ENCODE measurements around the gene ZNF45. TPM values are rescaled to one million over a fixed set of nuclear protein-coding genes. Genes with fewer than 3 reads are reported as not detected.
"Not testable (repeated sequence)": the region's sequence is repeated elsewhere in the genome, so short reads cannot be mapped to it uniquely, and the experiment has no call there.

Gene ZNF45
- total and polyA plus RNA-seq, 7 experiments from 2014 or later: 8.4 to 28.5 (median 15.6) TPM

- Mint-ChIP-seq H3K4me1 (peaks cover 6 to 16% (median 11%) of the 10 kb centered on the region in 7 donors), H3K36me3 (peaks cover 12 to 35% (median 13%) of the 10 kb centered on the region in 5 donors), H3K9me3 (peaks cover 17 to 86% (median 42%) of the 10 kb centered on the region in 11 donors), H3K27me3 (peaks cover 0 to 59% (median 27%) of the 10 kb centered on the region in 5 donors)
- H3K36me3 ChIP-seq (ENCODE audit: control insufficient read depth in 2 of 3, insufficient read depth in 3 of 3, low read length in 3 of 3); H3K4me3 Mint-ChIP-seq; ATAC-seq; DNase-seq; H3K27me3 ChIP-seq (ENCODE audit: control insufficient read depth in 2 of 2, insufficient read depth in 2 of 2, low read length in 2 of 2); H3K4me1 ChIP-seq (ENCODE audit: control insufficient read depth in 2 of 2, insufficient read depth in 2 of 2, low read length in 2 of 2); H3K4me3 ChIP-seq (ENCODE audit: low read length); H3K9me3 ChIP-seq (ENCODE audit: control insufficient read depth in 2 of 3, low read length in 3 of 3); CTCF ChIA-PET; intact Hi-C loops (cut with micrococcal nuclease); H3K27ac ChIP-seq (ENCODE audit: low read depth, low read length); POLR2A ChIA-PET; H3K27ac Mint-ChIP-seq: not testable (repeated sequence)
Measured at GRCh38 chr19:43947412-43947811, 12.3 kb upstream of the ZNF45 start.

- ChIA-PET CTCF (no interaction called here), POLR2A (no interaction called here)
- intact Hi-C loops (cut with micrococcal nuclease): no loop called here
- Histone ChIP-seq H3K4me1 (ENCODE audit: control insufficient read depth in 2 of 2, insufficient read depth in 2 of 2, low read length in 2 of 2) (no peaks in the 10 kb centered on the region), H3K27me3 (ENCODE audit: control insufficient read depth in 2 of 2, insufficient read depth in 2 of 2, low read length in 2 of 2) (no peaks in the 10 kb centered on the region), H3K36me3 (ENCODE audit: control insufficient read depth in 2 of 3, insufficient read depth in 3 of 3, low read length in 3 of 3) (no peaks in the 10 kb centered on the region), H3K9me3 (ENCODE audit: control insufficient read depth in 2 of 3, low read length in 3 of 3) (no peaks in the 10 kb centered on the region), H3K27ac (ENCODE audit: low read depth, low read length) (no peak overlapping the region), H3K4me3 (ENCODE audit: low read length) (no peak overlapping the region)
- peaks cover 0 to 4% (median 0%) of the 10 kb centered on the region in 7 donors for H3K4me1 Mint-ChIP-seq
- no peak for DNase-seq
- no peak overlapping the region for H3K27ac Mint-ChIP-seq
- peaks cover 3 to 11% (median 3%) of the 10 kb centered on the region in 5 donors for H3K36me3 Mint-ChIP-seq
- H3K27me3 Mint-ChIP-seq: peaks cover 0 to 43% (median 15%) of the 10 kb centered on the region in 5 donors
- ATAC-seq: no peak
- peaks cover 0 to 57% (median 17%) of the 10 kb centered on the region in 11 donors for H3K9me3 Mint-ChIP-seq
- H3K4me3 Mint-ChIP-seq: no peak overlapping the region
Measured at GRCh38 chr19:43941209-43941608, 6.1 kb upstream of the ZNF45 start.

DNA sequence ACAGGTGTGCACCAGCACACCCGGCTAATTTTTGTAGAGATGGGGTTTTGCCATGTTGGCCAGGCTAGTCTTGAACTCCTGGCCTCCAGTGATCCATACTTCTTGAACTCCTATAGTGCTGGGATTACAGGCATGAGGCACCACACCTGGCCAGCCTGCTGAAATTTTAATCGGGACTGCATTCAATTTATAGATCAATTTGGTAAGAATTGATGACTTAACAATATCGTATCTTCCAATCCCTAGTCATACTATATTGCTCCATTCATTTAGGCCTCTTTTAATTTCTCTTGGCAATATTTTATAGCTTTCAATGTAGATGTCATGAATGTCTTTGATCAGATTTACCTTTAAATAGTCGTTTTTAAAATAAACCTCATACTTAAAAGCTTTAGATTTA lies 5.6 kb upstream of the ZNF45 start:
- POLR2A ChIA-PET: interaction anchor here (0.6 kb wide), 1 partner anchor 112 kb away, joined by 3 read pairs; no protein-coding TSS in a partner anchor
- H3K4me1 ChIP-seq (ENCODE audit: control insufficient read depth in 2 of 2, insufficient read depth in 2 of 2, low read length in 2 of 2): peaks cover 0 to under 1% of the 10 kb centered on the region in 2 donors
- H3K4me3 ChIP-seq (ENCODE audit: low read length): no peak overlapping the region
- Mint-ChIP-seq H3K4me3 (no peak overlapping the region), H3K27ac (no peak overlapping the region), H3K27me3 (peaks cover 0 to 38% (median 10%) of the 10 kb centered on the region in 5 donors), H3K4me1 (peaks cover 0 to 7% (median 2%) of the 10 kb centered on the region in 7 donors), H3K36me3 (peaks cover under 1 to 8% (median 3%) of the 10 kb centered on the region in 5 donors), H3K9me3 (peaks cover 0 to 52% (median 14%) of the 10 kb centered on the region in 11 donors)
- no peaks in the 10 kb centered on the region for H3K9me3 ChIP-seq (ENCODE audit: control insufficient read depth in 2 of 3, low read length in 3 of 3)
- no peaks in the 10 kb centered on the region for H3K27me3 ChIP-seq (ENCODE audit: control insufficient read depth in 2 of 2, insufficient read depth in 2 of 2, low read length in 2 of 2)
- no peak overlapping the region for H3K27ac ChIP-seq (ENCODE audit: low read depth, low read length)
- no peaks in the 10 kb centered on the region for H3K36me3 ChIP-seq (ENCODE audit: control insufficient read depth in 2 of 3, insufficient read depth in 3 of 3, low read length in 3 of 3)
- intact Hi-C loops (cut with micrococcal nuclease): no loop called here
- CTCF ChIA-PET: no interaction called here
- no peak for ATAC-seq
- no peak for DNase-seq

DNA sequence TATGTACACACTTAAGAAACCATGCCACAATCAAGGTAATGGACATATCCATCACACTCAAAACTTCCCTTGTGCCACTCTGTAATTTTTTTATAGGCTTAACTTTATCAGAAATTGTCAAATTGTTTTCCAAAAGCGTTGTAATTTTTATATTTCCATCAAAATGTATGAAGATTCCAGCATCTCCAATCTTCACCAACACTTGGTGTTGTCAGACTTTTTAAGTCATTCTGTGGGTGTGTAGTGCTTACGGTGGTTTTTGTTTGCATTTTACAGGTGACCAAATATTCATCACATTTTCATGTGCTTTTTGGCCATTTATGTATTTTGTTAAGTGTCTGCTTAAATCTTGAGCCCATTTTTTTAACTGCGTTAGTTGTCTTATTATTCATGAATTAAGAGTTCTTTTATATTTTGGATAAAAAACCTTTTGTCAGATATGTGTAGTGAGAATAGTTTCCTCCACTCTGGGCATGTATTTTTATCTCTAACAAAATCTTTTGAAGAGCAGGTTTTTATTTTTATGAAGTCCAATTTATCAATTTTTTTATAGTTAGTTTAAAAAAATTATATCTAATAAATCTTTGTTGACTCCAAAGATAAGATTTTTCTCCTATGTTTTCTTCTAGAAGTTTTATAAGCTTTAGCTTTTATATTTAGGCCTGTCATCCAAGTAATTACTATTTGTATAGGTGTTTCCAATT lies 4.6 kb upstream of the ZNF45 start:
- no peak overlapping the region for H3K27ac Mint-ChIP-seq
- peaks cover 0 to 16% (median 6%) of the 10 kb centered on the region in 7 donors for H3K4me1 Mint-ChIP-seq
- POLR2A ChIA-PET: interaction anchor here (0.6 kb wide), 1 partner anchor 113 kb away, joined by 3 read pairs; no protein-coding TSS in a partner anchor
- DNase-seq: no peak
- CTCF ChIA-PET: interaction anchor here (0.7 kb wide), 2 partner anchors 188 to 195 kb away, joined by 3 to 5 read pairs; no protein-coding TSS in a partner anchor
- H3K27me3 Mint-ChIP-seq: peaks cover 0 to 30% (median 10%) of the 10 kb centered on the region in 5 donors
- H3K36me3 ChIP-seq (ENCODE audit: control insufficient read depth in 2 of 3, insufficient read depth in 3 of 3, low read length in 3 of 3): no peaks in the 10 kb centered on the region
- no peak for ATAC-seq
- H3K9me3 Mint-ChIP-seq: peaks cover 0 to 42% (median 10%) of the 10 kb centered on the region in 11 donors
- peaks cover 0 to 4% of the 10 kb centered on the region in 2 donors for H3K4me1 ChIP-seq (ENCODE audit: control insufficient read depth in 2 of 2, insufficient read depth in 2 of 2, low read length in 2 of 2)
- no peak overlapping the region for H3K4me3 ChIP-seq (ENCODE audit: low read length)
- no peaks in the 10 kb centered on the region for H3K9me3 ChIP-seq (ENCODE audit: control insufficient read depth in 2 of 3, low read length in 3 of 3)
- H3K27me3 ChIP-seq (ENCODE audit: control insufficient read depth in 2 of 2, insufficient read depth in 2 of 2, low read length in 2 of 2): no peaks in the 10 kb centered on the region
- H3K36me3 Mint-ChIP-seq: peaks cover 0 to 6% (median 3%) of the 10 kb centered on the region in 5 donors
- intact Hi-C loops (cut with micrococcal nuclease): loop anchor here in 1 of 2 donors (5.0 kb wide), 1 partner anchor 268 kb away; no protein-coding TSS in a partner anchor
- no peak overlapping the region for H3K27ac ChIP-seq (ENCODE audit: low read depth, low read length)
- H3K4me3 Mint-ChIP-seq: no peak overlapping the region

DNA sequence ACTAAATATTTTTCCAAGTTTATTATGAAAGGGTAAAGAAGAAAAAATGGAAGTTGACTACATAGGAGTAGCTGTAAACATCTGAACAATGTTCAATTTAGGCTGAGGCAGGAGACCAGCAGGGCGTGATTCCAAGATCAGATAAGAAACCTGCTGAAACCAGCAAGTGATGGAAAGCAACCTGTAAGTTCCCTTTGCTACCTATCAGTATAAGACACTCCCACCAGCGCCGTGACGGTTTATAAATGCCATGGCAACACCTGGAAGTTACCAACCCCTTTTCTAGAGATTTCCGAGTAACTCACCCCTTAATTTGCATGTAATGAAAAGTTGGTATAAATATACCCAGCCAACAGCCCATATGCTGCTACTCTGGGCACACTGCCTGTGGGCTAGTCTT lies 1.1 kb upstream of the ZNF45 start:
- Histone ChIP-seq H3K4me3 (ENCODE audit: low read length) (no peak overlapping the region), H3K36me3 (ENCODE audit: control insufficient read depth in 2 of 3, insufficient read depth in 3 of 3, low read length in 3 of 3) (peaks cover 0 to 15% (median 4%) of the 10 kb centered on the region in 3 experiments), H3K27ac (ENCODE audit: low read depth, low read length) (no peak overlapping the region), H3K9me3 (ENCODE audit: control insufficient read depth in 2 of 3, low read length in 3 of 3) (no peaks in the 10 kb centered on the region), H3K27me3 (ENCODE audit: control insufficient read depth in 2 of 2, insufficient read depth in 2 of 2, low read length in 2 of 2) (no peaks in the 10 kb centered on the region), H3K4me1 (ENCODE audit: control insufficient read depth in 2 of 2, insufficient read depth in 2 of 2, low read length in 2 of 2) (peaks cover 16 to 17% of the 10 kb centered on the region in 2 donors)
- peaks cover 0 to 24% (median 5%) of the 10 kb centered on the region in 11 donors for H3K9me3 Mint-ChIP-seq
- ChIA-PET CTCF (no interaction called here), POLR2A (interaction anchor here (0.7 to 1.2 kb wide), 3 partner anchors 114 to 229 kb away, joined by 3 to 4 read pairs (median 3); partner anchors contain the start of gene ZNF226)
- intact Hi-C loops (cut with micrococcal nuclease): loop anchor here in 1 of 2 donors (5.0 kb wide), 1 partner anchor 271 kb away; no protein-coding TSS in a partner anchor
- H3K36me3 Mint-ChIP-seq: peaks cover 7 to 29% (median 22%) of the 10 kb centered on the region in 5 donors
- H3K27me3 Mint-ChIP-seq: peaks cover 0 to 12% (median 0%) of the 10 kb centered on the region in 5 donors
- peak overlapping the region in 2 of 9 donors; percentile 84 to 96 for H3K27ac Mint-ChIP-seq
- peaks cover 10 to 38% (median 32%) of the 10 kb centered on the region in 7 donors for H3K4me1 Mint-ChIP-seq
- H3K4me3 Mint-ChIP-seq: peak overlapping the region in 9 of 10 donors; percentile 93 to 98 (median 96)
- ATAC-seq (no peak), DNase-seq (peak in 1 of 9 donors; percentile 9)

GRCh38 chr19:43934055-43934984 lies 762 bp downstream of the ZNF45 start:
- Histone ChIP-seq H3K27me3 (ENCODE audit: control insufficient read depth in 2 of 2, insufficient read depth in 2 of 2, low read length in 2 of 2) (no peaks in the 10 kb centered on the region), H3K4me3 (ENCODE audit: low read length) (peak overlapping the region; percentile 84), H3K36me3 (ENCODE audit: control insufficient read depth in 2 of 3, insufficient read depth in 3 of 3, low read length in 3 of 3) (peaks cover 6 to 33% (median 21%) of the 10 kb centered on the region in 3 experiments), H3K27ac (ENCODE audit: low read depth, low read length) (peak overlapping the region; percentile 81), H3K4me1 (ENCODE audit: control insufficient read depth in 2 of 2, insufficient read depth in 2 of 2, low read length in 2 of 2) (peaks cover 16 to 17% of the 10 kb centered on the region in 2 donors), H3K9me3 (ENCODE audit: control insufficient read depth in 2 of 3, low read length in 3 of 3) (no peaks in the 10 kb centered on the region)
- DNase-seq: peak in 1 of 9 donors; percentile 4
- H3K9me3 Mint-ChIP-seq: peaks cover 0 to 26% (median 3%) of the 10 kb centered on the region in 11 donors
- intact Hi-C loops (cut with micrococcal nuclease): loop anchor here (2.0 kb wide), 2 partner anchors 108 to 160 kb away; partner anchors contain the start of genes ZNF224 (in 1 of the 2) and ZNF283 (in 1 of the 2)
- CTCF ChIA-PET: no interaction called here
- POLR2A ChIA-PET: interaction anchor here (0.7 to 1.5 kb wide), 5 partner anchors 10 to 266 kb away, joined by 3 to 6 read pairs (median 4); partner anchors contain the start of gene ZNF221
- ATAC-seq: no peak
- H3K27me3 Mint-ChIP-seq: peaks cover 0 to 7% (median 0%) of the 10 kb centered on the region in 5 donors
- H3K36me3 Mint-ChIP-seq: peaks cover 14 to 47% (median 41%) of the 10 kb centered on the region in 5 donors
- peaks cover 10 to 50% (median 32%) of the 10 kb centered on the region in 7 donors for H3K4me1 Mint-ChIP-seq
- H3K4me3 Mint-ChIP-seq: peak overlapping the region; percentile 93 to 98 (median 96)
- peak overlapping the region; percentile 81 to 96 (median 93) for H3K27ac Mint-ChIP-seq
